Endothelial cell of umbilical vein (primary cell): ENCODE results near the gene IGFBP3. TPM values are rescaled to one million over a fixed set of nuclear protein-coding genes. Genes with fewer than 3 reads are reported as not detected.

ENCODE experiments used
- BruUV-seq: library from RNA; stranded (reverse); fragments of 400-500 nt; replicated peaks from 2 replicates; lab custom pipeline; 2021; lab: Mats Ljungman, UMichigan
- CTCF ChIA-PET: fragments of 300-600, 350-600 bp; sonication (Branson Sonifier 250); formaldehyde crosslinking; loops from one replicate; lab custom pipeline; 2021; ENCODE audit warnings: antibody characterized with exemption, inconsistent platforms; lab: Charles Lee
- POLR2A ChIA-PET: fragments of 300-600, 350-600 bp; sonication (Branson Sonifier 250); formaldehyde crosslinking; loops from one replicate; lab custom pipeline; 2021; ENCODE audit warnings: antibody characterized with exemption, inconsistent platforms; lab: Charles Lee
- DNase-seq: peaks from one replicate; pipeline ENCODE4 v3.0.0-alpha.2; 2011; ENCODE audit warnings: low read depth, low spot score
- FAIRE-seq: peaks from 2 replicates; lab custom pipeline; 2011; peaks lifted over from hg19 to GRCh38; lab: Jason Lieb, UNC
- H2AFZ ChIP-seq: 2 replicates; pipeline ENCODE4 v1.6.0; 2012; ENCODE audit warnings: low read depth, low read length, control low read depth, inconsistent platforms
- H3K27ac ChIP-seq: 2 replicates; pipeline ENCODE4 v1.5.1; 2011; ENCODE audit warnings: low read depth, mild to moderate bottlenecking, control low read depth, low read length, moderate library complexity; ENCODE audit not compliant: insufficient read depth
- H3K27me3 ChIP-seq, 2 experiments: 2 replicates each; pipeline versions ENCODE4 v1.6.0 to v1.6.1; 2011; ENCODE audit warnings: low read length in 2 of 2, mixed read lengths in 1 of 2; ENCODE audit not compliant: control insufficient read depth in 2 of 2, insufficient read depth in 2 of 2
- H3K36me3 ChIP-seq, 2 experiments: 2 replicates in 1 of 2; 3 replicates in 1 of 2; pipeline ENCODE4 v1.5.1; 2011; ENCODE audit warnings: low read length in 2 of 2, mild to moderate bottlenecking in 1 of 2, moderate library complexity in 1 of 2; ENCODE audit not compliant: control insufficient read depth in 2 of 2, insufficient read depth in 2 of 2; ENCODE audit errors: extremely low read depth in 1 of 2
- H3K4me1 ChIP-seq: 3 replicates; pipeline ENCODE4 v1.5.1; 2011; ENCODE audit warnings: mild to moderate bottlenecking, low read length; ENCODE audit not compliant: control insufficient read depth, insufficient read depth; ENCODE audit errors: extremely low read depth
- H3K4me2 ChIP-seq: 2 replicates; pipeline ENCODE4 v1.6.1; 2011; ENCODE audit warnings: low read length, control low read depth, mixed read lengths; ENCODE audit not compliant: insufficient read depth
- H3K4me3 ChIP-seq, 3 experiments: fragments of 200-600 bp in 1 of 3; sonication (generic), shearing (Covaris generic) in 1 of 3; replicated peaks in 1 of 3; 2 replicates each; pipeline ENCODE4 v1.5.1; 2011 to 2016; ENCODE audit warnings: control low read depth in 3 of 3, low read length in 3 of 3, mild to moderate bottlenecking in 2 of 3, inconsistent platforms in 1 of 3, low read depth in 1 of 3, moderate library complexity in 1 of 3; ENCODE audit not compliant: insufficient read depth in 1 of 3
- H3K79me2 ChIP-seq: 2 replicates; pipeline ENCODE4 v1.6.0; 2012; ENCODE audit warnings: low read length, inconsistent platforms; ENCODE audit not compliant: control insufficient read depth, insufficient read depth
- H3K9ac ChIP-seq: replicated peaks from 2 replicates; pipeline ENCODE3; 2011; ENCODE audit warnings: low read length, control low read depth; ENCODE audit not compliant: insufficient read depth; ENCODE audit errors: extremely low read depth
- H3K9me1 ChIP-seq: replicated peaks from 3 replicates; pipeline ENCODE4 v1.6.0; 2011; ENCODE audit warnings: mild to moderate bottlenecking, low read length; ENCODE audit not compliant: control insufficient read depth, insufficient read depth; ENCODE audit errors: extremely low read depth
- H3K9me3 ChIP-seq: replicated peaks from 2 replicates; pipeline ENCODE4 v1.5.1; 2012; ENCODE audit warnings: low read length, inconsistent platforms; ENCODE audit not compliant: control insufficient read depth, insufficient read depth
- H4K20me1 ChIP-seq: replicated peaks from 2 replicates; pipeline ENCODE3; 2011; ENCODE audit warnings: mild to moderate bottlenecking, low read length; ENCODE audit not compliant: control insufficient read depth, insufficient read depth; ENCODE audit errors: extremely low read depth
- CTCF ChIP-seq, 2 donors: IDR thresholded peaks; 1 replicate in 1 of 2; 2 replicates in 1 of 2; pipeline ENCODE4 v1.5.1; 2011; ENCODE audit warnings: low read length in 2 of 2, mild to moderate bottlenecking in 2 of 2, moderate library complexity in 2 of 2, control low read depth in 1 of 2, inconsistent platforms in 1 of 2, low read depth in 1 of 2; ENCODE audit not compliant: insufficient read depth in 1 of 2; ENCODE audit errors: extremely low read depth in 1 of 2
- EZH2 ChIP-seq: IDR thresholded peaks from 2 replicates; pipeline ENCODE4 v1.6.1; 2012; ENCODE audit warnings: borderline replicate concordance, low read depth, mild to moderate bottlenecking, moderate library complexity, low read length, inconsistent platforms; ENCODE audit not compliant: severe bottlenecking
- FOS ChIP-seq: IDR thresholded peaks from 2 replicates; pipeline ENCODE4 v1.6.1; 2011; ENCODE audit warnings: mild to moderate bottlenecking, low read length, moderate library complexity, borderline replicate concordance; ENCODE audit not compliant: insufficient read depth
- GATA2 ChIP-seq: IDR thresholded peaks from 2 replicates; pipeline ENCODE4 v1.7.0; 2011; ENCODE audit warnings: low read depth, mild to moderate bottlenecking, moderate library complexity, mixed read lengths, low read length; ENCODE audit not compliant: insufficient read length, insufficient read depth
- JUN ChIP-seq: IDR thresholded peaks from 2 replicates; pipeline ENCODE4 v1.6.1; 2011; ENCODE audit warnings: borderline replicate concordance, low read depth; ENCODE audit not compliant: insufficient read length, insufficient read depth
- MAX ChIP-seq: IDR thresholded peaks from 2 replicates; pipeline ENCODE4 v1.6.1; 2011; ENCODE audit not compliant: insufficient read depth, insufficient read length
- MYC ChIP-seq: IDR thresholded peaks from one replicate; pipeline ENCODE4 v1.6.1; 2011; ENCODE audit warnings: mild to moderate bottlenecking, low read depth, low read length
- POLR2A ChIP-seq: IDR thresholded peaks from 2 replicates; pipeline ENCODE4 v1.6.1; 2012; ENCODE audit warnings: low read depth, mild to moderate bottlenecking, control low read depth, low read length
- POLR2AphosphoS5 ChIP-seq: IDR thresholded peaks from 2 replicates; pipeline ENCODE4 v1.6.1; 2012; ENCODE audit warnings: low read depth, mild to moderate bottlenecking, control low read depth, low read length, moderate library complexity; ENCODE audit not compliant: insufficient read depth
- dilution Hi-C: fragments of 300-500 bp; cut with MboI; formaldehyde crosslinking; loops from one replicate; pipeline ENCODE4 v1.15.0; 2019; ENCODE audit warnings: low sequenced_read_pairs; ENCODE audit not compliant: extremely low pct_ligation_motif_present
- intact Hi-C: fragments of 100-400 bp; cut with micrococcal nuclease; formaldehyde crosslinking; loops from one replicate; pipeline ENCODE4 v1.10.0; 2022
- polyA plus RNA-seq, 4 experiments: library from polyadenylated mRNA; depleted of rRNA in 3 of 4; stranded (reverse) in 3 of 4; unstranded in 1 of 4; fragments of >200 nt; gene quantifications; 2 replicates each; pipeline versions ENCODE4 v1.2.1 to v1.2.3, GENCODE V29; 2011 to 2012; ENCODE audit warnings: missing spikeins in 1 of 4
- total RNA-seq: library from RNA; stranded (reverse); gene quantifications from 2 replicates; pipeline ENCODE4 v1.2.3, GENCODE V29; 2021

The IGFBP3 gene
- total and polyA plus RNA-seq, 2 donors (not counting 3 experiments of a cell fraction or from before 2014, with no cell fraction given): 3.4 to 10.1 TPM

GRCh38 chr7:45888993-45889366, 32.1 kb downstream of the IGFBP3 start:
- Histone ChIP-seq H4K20me1 (no peaks in the 10 kb centered on the region), H2AFZ (peak overlapping the region; percentile 94), H3K27ac (peak overlapping the region; percentile 85), H3K4me1 (peaks cover 52% of the 10 kb centered on the region), H3K4me2 (peak overlapping the region; percentile 80), H3K9me1 (no peaks in the 10 kb centered on the region), H3K9me3 (no peaks in the 10 kb centered on the region), H3K9ac (peak overlapping the region; percentile 59), H3K4me3 (peak overlapping the region in 2 of 3 experiments; percentile 14 to 43), H3K36me3 (no peaks in the 10 kb centered on the region), H3K27me3 (no peaks in the 10 kb centered on the region), H3K79me2 (no peaks in the 10 kb centered on the region)
- TF ChIP-seq EZH2 (no peak), GATA2 (no peak), MAX (no peak), MYC (no peak), POLR2A (no peak), POLR2AphosphoS5 (no peak), JUN (no peak), CTCF (IDR thresholded peaks at IDR 0.05; ENCODE audit: extremely low read depth in 1 of 2, insufficient read depth in 1 of 2, low read depth in 1 of 2, low read length in 2 of 2) (no peak), FOS (no peak)
- dilution Hi-C loops: no loop called here
- CTCF ChIA-PET: interaction anchor here (1.0 to 6.1 kb wide), 6 partner anchors 12 to 1365 kb away, joined by 4 to 100 read pairs (median 6); partner anchors contain the start of gene IGFBP3
- POLR2A ChIA-PET: no interaction called here
- intact Hi-C loops: loop anchor here (1.0 kb wide), 3 partner anchors 15 to 655 kb away; no protein-coding TSS in a partner anchor
- FAIRE-seq: no peak
- no peak for DNase-seq
- no TSS peak for BruUV-seq
